Subcutaneous adipose tissue (tissue), 4 donors: ENCODE data around the gene TMPRSS12. TPM values are rescaled to one million over a fixed set of nuclear protein-coding genes. Genes with fewer than 3 reads are reported as not detected.

Experiments
- CTCF ChIP-seq: fragments of 450-650 bp; IDR thresholded peaks from one replicate; pipeline ENCODE4 v1.5.1; 2016; ENCODE audit warnings: low read depth, mild to moderate bottlenecking, control low read depth, antibody characterized with exemption, moderate library complexity
- total RNA-seq, 4 donors: library from RNA; depleted of rRNA; stranded (reverse); fragments of >200 nt; gene quantifications; one replicate each; pipeline ENCODE4 v1.1.0, GENCODE V29; 2016

The TMPRSS12 gene
- total RNA-seq, 4 donors from 2014 or later = not detected

GRCh38 chr12:50848963-50849362 is 6.2 kb downstream of the TMPRSS12 start:
- no peak for TF ChIP-seq CTCF

- no peak for TF ChIP-seq CTCF
These were observed 17.0 kb downstream of the TMPRSS12 start for GRCh38 chr12:50859621-50860310.

GRCh38 chr12:50862316-50862715 is 19.6 kb downstream of the TMPRSS12 start:
- TF ChIP-seq CTCF = no peak

- no peak for TF ChIP-seq CTCF
These were observed 22.5 kb downstream of the TMPRSS12 start for GRCh38 chr12:50865266-50865665.

GRCh38 chr12:50882563-50882962 is 39.8 kb downstream of the TMPRSS12 start:
- TF ChIP-seq CTCF = no peak

- TF ChIP-seq CTCF = no peak
These were observed 44.5 kb downstream of the TMPRSS12 start for GRCh38 chr12:50887191-50887590.

GRCh38 chr12:50888666-50889065 is 45.9 kb downstream of the TMPRSS12 start:
- no peak for TF ChIP-seq CTCF
